Measurements from ENCODE around the gene SLC44A1.

The SLC44A1 gene

GRCh38 chr9:105295201-105295550 lies 50.7 kb downstream of the SLC44A1 start:
- H3K27ac Mint-ChIP-seq, result no peak overlapping the region
- no peaks in the 10 kb centered on the region for H3K9me3 Mint-ChIP-seq
- no peaks in the 10 kb centered on the region for H3K27me3 Mint-ChIP-seq

GRCh38 chr9:105295986-105296385 lies 51.5 kb downstream of the SLC44A1 start:
- Mint-ChIP-seq H3K4me1 (ENCODE audit: low read depth) (peaks cover 26% of the 10 kb centered on the region), H3K27me3 (no peaks in the 10 kb centered on the region), H3K9me3 (no peaks in the 10 kb centered on the region), H3K27ac (no peak overlapping the region), H3K4me3 (no peak overlapping the region), H3K36me3 (ENCODE audit: low read depth) (peaks cover 17% of the 10 kb centered on the region)
- DNase-seq, result no peak

More at GRCh38 chr9:105295201-105295550, 50.7 kb downstream of the SLC44A1 start:
- no peak overlapping the region for H3K4me3 Mint-ChIP-seq
- no peak for DNase-seq
- H3K4me1 Mint-ChIP-seq (ENCODE audit: low read depth), result peaks cover 26% of the 10 kb centered on the region
- H3K36me3 Mint-ChIP-seq (ENCODE audit: low read depth), result peaks cover 13% of the 10 kb centered on the region

- no peak for DNase-seq
- H3K4me1 Mint-ChIP-seq (ENCODE audit: low read depth), result peaks cover 26% of the 10 kb centered on the region
- no peaks in the 10 kb centered on the region for H3K27me3 Mint-ChIP-seq
- peaks cover 17% of the 10 kb centered on the region for H3K36me3 Mint-ChIP-seq (ENCODE audit: low read depth)
- no peak overlapping the region for H3K4me3 Mint-ChIP-seq
- no peaks in the 10 kb centered on the region for H3K9me3 Mint-ChIP-seq
- H3K27ac Mint-ChIP-seq, result no peak overlapping the region
Measured at GRCh38 chr9:105296445-105296844, 52.0 kb downstream of the SLC44A1 start.

GRCh38 chr9:105296877-105297287 lies 52.4 kb downstream of the SLC44A1 start:
- Mint-ChIP-seq H3K9me3 (no peaks in the 10 kb centered on the region), H3K27me3 (no peaks in the 10 kb centered on the region), H3K4me3 (no peak overlapping the region)

GRCh38 chr9:105297442-105298075 lies 53.1 kb downstream of the SLC44A1 start:
- no peak overlapping the region for H3K27ac Mint-ChIP-seq
- H3K9me3 Mint-ChIP-seq, result no peaks in the 10 kb centered on the region
- no peak for DNase-seq
- H3K4me1 Mint-ChIP-seq (ENCODE audit: low read depth), result peaks cover 26% of the 10 kb centered on the region
- H3K27me3 Mint-ChIP-seq, result no peaks in the 10 kb centered on the region
- H3K4me3 Mint-ChIP-seq, result no peak overlapping the region
- peaks cover 17% of the 10 kb centered on the region for H3K36me3 Mint-ChIP-seq (ENCODE audit: low read depth)

More at GRCh38 chr9:105296877-105297287, 52.4 kb downstream of the SLC44A1 start:
- H3K36me3 Mint-ChIP-seq (ENCODE audit: low read depth), result peaks cover 17% of the 10 kb centered on the region
- no peak overlapping the region for H3K27ac Mint-ChIP-seq
- peaks cover 26% of the 10 kb centered on the region for H3K4me1 Mint-ChIP-seq (ENCODE audit: low read depth)
- DNase-seq, result no peak

GRCh38 chr9:105299190-105299854 lies 54.9 kb downstream of the SLC44A1 start:
- Mint-ChIP-seq H3K4me3 (no peak overlapping the region), H3K27me3 (no peaks in the 10 kb centered on the region), H3K27ac (no peak overlapping the region), H3K4me1 (ENCODE audit: low read depth) (peaks cover 22% of the 10 kb centered on the region), H3K9me3 (no peaks in the 10 kb centered on the region), H3K36me3 (ENCODE audit: low read depth) (peaks cover 21% of the 10 kb centered on the region)
- no peak for DNase-seq

GRCh38 chr9:105302728-105303127 lies 58.3 kb downstream of the SLC44A1 start:
- Mint-ChIP-seq H3K9me3 (no peaks in the 10 kb centered on the region), H3K4me1 (ENCODE audit: low read depth) (peaks cover 9% of the 10 kb centered on the region), H3K27ac (no peak overlapping the region), H3K27me3 (no peaks in the 10 kb centered on the region), H3K36me3 (ENCODE audit: low read depth) (peaks cover 21% of the 10 kb centered on the region), H3K4me3 (no peak overlapping the region)
- no peak for DNase-seq

- Mint-ChIP-seq H3K9me3 (no peaks in the 10 kb centered on the region), H3K36me3 (ENCODE audit: low read depth) (peaks cover 5% of the 10 kb centered on the region), H3K27me3 (no peaks in the 10 kb centered on the region), H3K4me3 (no peak overlapping the region), H3K27ac (no peak overlapping the region), H3K4me1 (ENCODE audit: low read depth) (peaks cover 2% of the 10 kb centered on the region)
- no peak for DNase-seq
Measured at GRCh38 chr9:105305856-105306255, 61.4 kb downstream of the SLC44A1 start.

GRCh38 chr9:105306351-105307140 lies 62.1 kb downstream of the SLC44A1 start:
- peaks cover 5% of the 10 kb centered on the region for H3K36me3 Mint-ChIP-seq (ENCODE audit: low read depth)
- no peaks in the 10 kb centered on the region for H3K27me3 Mint-ChIP-seq
- no peak overlapping the region for H3K27ac Mint-ChIP-seq
- DNase-seq, result no peak
- no peaks in the 10 kb centered on the region for H3K9me3 Mint-ChIP-seq
- peaks cover 2% of the 10 kb centered on the region for H3K4me1 Mint-ChIP-seq (ENCODE audit: low read depth)
- H3K4me3 Mint-ChIP-seq, result no peak overlapping the region

GRCh38 chr9:105307591-105308130 lies 63.2 kb downstream of the SLC44A1 start:
- peaks cover 5% of the 10 kb centered on the region for H3K36me3 Mint-ChIP-seq (ENCODE audit: low read depth)
- H3K27ac Mint-ChIP-seq, result no peak overlapping the region
- H3K4me1 Mint-ChIP-seq (ENCODE audit: low read depth), result peaks cover 2% of the 10 kb centered on the region
- no peak for DNase-seq
- H3K9me3 Mint-ChIP-seq, result no peaks in the 10 kb centered on the region
- no peak overlapping the region for H3K4me3 Mint-ChIP-seq
- no peaks in the 10 kb centered on the region for H3K27me3 Mint-ChIP-seq

- no peak overlapping the region for H3K4me3 Mint-ChIP-seq
- no peaks in the 10 kb centered on the region for H3K9me3 Mint-ChIP-seq
- H3K4me1 Mint-ChIP-seq (ENCODE audit: low read depth), result peaks cover 2% of the 10 kb centered on the region
- H3K27me3 Mint-ChIP-seq, result no peaks in the 10 kb centered on the region
- H3K36me3 Mint-ChIP-seq (ENCODE audit: low read depth), result no peaks in the 10 kb centered on the region
- DNase-seq, result no peak
- H3K27ac Mint-ChIP-seq, result no peak overlapping the region
Measured at GRCh38 chr9:105308461-105309341, 64.2 kb downstream of the SLC44A1 start.

- Mint-ChIP-seq H3K9me3 (no peaks in the 10 kb centered on the region), H3K27me3 (no peaks in the 10 kb centered on the region), H3K4me1 (ENCODE audit: low read depth) (peaks cover 2% of the 10 kb centered on the region), H3K4me3 (no peak overlapping the region), H3K27ac (no peak overlapping the region), H3K36me3 (ENCODE audit: low read depth) (peaks cover under 1% of the 10 kb centered on the region)
- DNase-seq, result no peak
Measured at GRCh38 chr9:105309531-105309931, 65.1 kb downstream of the SLC44A1 start.

GRCh38 chr9:105311306-105311705 lies 66.9 kb downstream of the SLC44A1 start:
- no peak overlapping the region for H3K27ac Mint-ChIP-seq
- no peak for DNase-seq
- peaks cover 3% of the 10 kb centered on the region for H3K36me3 Mint-ChIP-seq (ENCODE audit: low read depth)
- peaks cover 2% of the 10 kb centered on the region for H3K4me1 Mint-ChIP-seq (ENCODE audit: low read depth)
- no peaks in the 10 kb centered on the region for H3K9me3 Mint-ChIP-seq
- no peak overlapping the region for H3K4me3 Mint-ChIP-seq
- H3K27me3 Mint-ChIP-seq, result no peaks in the 10 kb centered on the region

- no peak overlapping the region for H3K4me3 Mint-ChIP-seq
Measured at GRCh38 chr9:105313238-105313637, 68.8 kb downstream of the SLC44A1 start.

More at GRCh38 chr9:105313238-105313637, 68.8 kb downstream of the SLC44A1 start:
- H3K9me3 Mint-ChIP-seq, result no peaks in the 10 kb centered on the region
- H3K36me3 Mint-ChIP-seq (ENCODE audit: low read depth), result peaks cover 5% of the 10 kb centered on the region
- DNase-seq, result no peak
- H3K27ac Mint-ChIP-seq, result no peak overlapping the region
- H3K4me1 Mint-ChIP-seq (ENCODE audit: low read depth), result peaks cover 2% of the 10 kb centered on the region
- H3K27me3 Mint-ChIP-seq, result no peaks in the 10 kb centered on the region

Data from activated T-cell treated with anti-CD3 and anti-CD28 coated beads, Interleukin-2, amount 50 U/mL, for 24 hours (primary cell).